ENCODE data around the gene NR4A3. TPM values are rescaled to one million over a fixed set of nuclear protein-coding genes. Genes with fewer than 3 reads are reported as not detected.

The NR4A3 gene
- polyA plus RNA-seq, 1 of the 3 experiments (the other 2 are of a cell fraction), result 1.3 TPM

DNA sequence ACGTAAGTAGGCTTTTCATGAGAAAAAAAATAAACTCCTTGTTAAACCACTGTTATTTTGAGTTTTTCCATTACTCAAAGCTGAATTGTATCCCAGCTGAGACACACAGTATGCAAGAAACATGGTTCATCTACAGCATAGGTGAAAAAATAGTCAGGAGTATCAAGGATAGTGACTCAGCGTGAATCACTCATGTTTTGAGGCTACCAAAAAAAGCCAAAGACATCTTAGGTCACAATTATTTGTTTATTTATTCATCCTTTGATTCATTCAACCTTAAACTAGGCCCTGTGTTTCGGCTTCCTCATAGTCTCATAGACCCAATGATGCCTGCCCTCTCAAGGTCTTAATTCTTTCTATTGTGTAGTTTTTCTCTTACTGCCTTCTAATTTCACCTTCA lies 51.8 kb downstream of the NR4A3 start:
- H3K9me3 ChIP-seq, result no peaks in the 10 kb centered on the region
- no peak overlapping the region for H2AFZ ChIP-seq (ENCODE audit: low read depth)
- no peak overlapping the region for H3K4me3 ChIP-seq (ENCODE audit: low read depth in 2 of 2, low read length in 1 of 2)
- 77% methylated on average over 3 of the region's 3 CpGs for WGBS (ENCODE audit: low lambda C conversion rate)
- TF ChIP-seq RAD21 (IDR thresholded peaks at IDR 0.05; ENCODE audit: low read length) (no peak), FOSL2 (IDR thresholded peaks at IDR 0.05; ENCODE audit: borderline replicate concordance, low read depth) (peak; percentile 53; the same call in 1 of the 2 replicates)
- H3K79me2 ChIP-seq (ENCODE audit: insufficient read depth), result no peaks in the 10 kb centered on the region
- no peaks in the 10 kb centered on the region for H3K36me3 ChIP-seq (replicated peaks in 1 of 2; ENCODE audit: control insufficient read depth in 1 of 2, insufficient read depth in 2 of 2, low read length in 1 of 2)
- H3F3A ChIP-seq (replicated peaks; ENCODE audit: insufficient read depth), result peaks cover 25% of the 10 kb centered on the region
- POLR2A ChIA-PET, result no interaction called here
- no peaks in the 10 kb centered on the region for H3K9me2 ChIP-seq
- peak overlapping the region in 1 of 2 experiments; percentile 30; a peak in 1 of 4 replicates for H3K27ac ChIP-seq (ENCODE audit: low read depth in 2 of 2, low read length in 1 of 2)
- H4K20me1 ChIP-seq (ENCODE audit: insufficient read depth), result no peaks in the 10 kb centered on the region
- no peaks in the 10 kb centered on the region for H3K27me3 ChIP-seq (ENCODE audit: insufficient read depth)
- CTCF ChIA-PET, result no interaction called here
- H3K4me2 ChIP-seq, result no peak overlapping the region
- H3K4me1 ChIP-seq (ENCODE audit: control insufficient read depth in 1 of 2, insufficient read depth in 2 of 2, low read depth in 1 of 2, low read length in 1 of 2), result peaks cover 0 to 9% of the 10 kb centered on the region in 2 experiments; a peak in 1 of 4 replicates
- DNase-seq, result no peak
- H3K9ac ChIP-seq, result no peak overlapping the region

DNA sequence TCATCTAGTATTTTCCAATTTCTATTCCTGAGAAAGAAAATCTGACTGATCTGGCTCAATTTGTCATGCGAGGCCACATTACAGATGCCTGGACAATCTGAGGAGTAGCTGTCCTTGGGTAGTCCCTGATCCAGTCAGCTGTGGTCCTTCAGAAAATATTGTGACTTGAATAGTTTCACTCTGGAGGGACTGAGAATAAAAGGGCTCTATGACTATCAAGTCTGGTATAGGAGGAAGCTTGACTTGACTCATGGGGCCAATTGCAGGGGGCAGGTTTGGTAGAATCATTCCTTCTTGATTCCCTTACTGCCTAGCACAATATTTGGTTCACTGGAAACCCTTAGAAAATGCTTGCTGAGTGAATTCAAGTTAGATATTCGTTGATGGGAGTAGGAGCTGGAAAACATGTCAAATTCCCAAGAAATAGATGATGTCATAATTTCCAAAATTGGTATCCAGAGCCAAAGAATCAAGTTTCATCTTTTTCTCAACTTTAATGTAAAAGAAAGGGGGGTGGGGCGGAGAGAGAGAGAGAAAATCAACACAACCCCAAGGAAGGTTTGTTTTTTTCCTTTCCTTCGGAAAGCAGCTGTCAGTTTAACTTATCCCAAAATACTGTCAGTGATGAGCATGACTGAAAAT lies 52.4 kb downstream of the NR4A3 start:
- DNase-seq, result no peak
- CTCF ChIA-PET, result no interaction called here

More for the DNA sequence above, 52.4 kb downstream of the NR4A3 start:
- Histone ChIP-seq H3F3A (replicated peaks; ENCODE audit: insufficient read depth) (peaks cover 24% of the 10 kb centered on the region), H4K20me1 (ENCODE audit: insufficient read depth) (no peaks in the 10 kb centered on the region), H3K27ac (ENCODE audit: low read depth in 2 of 2, low read length in 1 of 2) (no peak overlapping the region), H3K4me3 (ENCODE audit: low read depth in 2 of 2, low read length in 1 of 2) (no peak overlapping the region), H3K27me3 (ENCODE audit: insufficient read depth) (no peaks in the 10 kb centered on the region), H2AFZ (ENCODE audit: low read depth) (no peak overlapping the region), H3K79me2 (ENCODE audit: insufficient read depth) (no peaks in the 10 kb centered on the region), H3K9me3 (no peaks in the 10 kb centered on the region), H3K9ac (no peak overlapping the region), H3K4me1 (ENCODE audit: control insufficient read depth in 1 of 2, insufficient read depth in 2 of 2, low read depth in 1 of 2, low read length in 1 of 2) (peaks cover 0 to 6% of the 10 kb centered on the region in 2 experiments; a peak in 1 of 4 replicates), H3K36me3 (replicated peaks in 1 of 2; ENCODE audit: control insufficient read depth in 1 of 2, insufficient read depth in 2 of 2, low read length in 1 of 2) (no peaks in the 10 kb centered on the region), H3K9me2 (no peaks in the 10 kb centered on the region), H3K4me2 (no peak overlapping the region)
- 69% methylated on average over 4 of the region's 4 CpGs for WGBS (ENCODE audit: low lambda C conversion rate)
- POLR2A ChIA-PET, result no interaction called here
- TF ChIP-seq, protein P1, sequence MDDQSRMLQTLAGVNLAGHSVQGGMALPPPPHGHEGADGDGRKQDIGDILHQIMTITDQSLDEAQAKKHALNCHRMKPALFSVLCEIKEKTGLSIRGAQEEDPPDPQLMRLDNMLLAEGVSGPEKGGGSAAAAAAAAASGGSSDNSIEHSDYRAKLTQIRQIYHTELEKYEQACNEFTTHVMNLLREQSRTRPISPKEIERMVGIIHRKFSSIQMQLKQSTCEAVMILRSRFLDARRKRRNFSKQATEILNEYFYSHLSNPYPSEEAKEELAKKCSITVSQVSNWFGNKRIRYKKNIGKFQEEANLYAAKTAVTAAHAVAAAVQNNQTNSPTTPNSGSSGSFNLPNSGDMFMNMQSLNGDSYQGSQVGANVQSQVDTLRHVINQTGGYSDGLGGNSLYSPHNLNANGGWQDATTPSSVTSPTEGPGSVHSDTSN (IDR thresholded peaks at IDR 0.05), result no peak
- TF ChIP-seq GABPA (IDR thresholded peaks at IDR 0.05; ENCODE audit: low read depth) (no peak), FOSL2 (IDR thresholded peaks at IDR 0.05; ENCODE audit: borderline replicate concordance, low read depth) (no peak), MXI1 (IDR thresholded peaks at IDR 0.05; ENCODE audit: low read depth, low read length) (no peak), TCF12 (IDR thresholded peaks at IDR 0.05) (no peak), YY1 (IDR thresholded peaks at IDR 0.05; ENCODE audit: low read depth) (no peak), SIN3A (IDR thresholded peaks at IDR 0.05; ENCODE audit: borderline replicate concordance, low read depth, low read length) (no peak), GATA2 (CRISPR knock-in tag; IDR thresholded peaks at IDR 0.05) (no peak), EP300 (IDR thresholded peaks at IDR 0.05; ENCODE audit: borderline replicate concordance in 1 of 2, low read depth in 1 of 2, low read length in 1 of 2) (no peak), RXRA (IDR thresholded peaks at IDR 0.05; ENCODE audit: borderline replicate concordance, low read depth) (no peak), RAD21 (IDR thresholded peaks at IDR 0.05; ENCODE audit: low read length) (no peak), SMC3 (IDR thresholded peaks at IDR 0.05; ENCODE audit: low read depth, low read length) (no peak), RCOR1 (IDR thresholded peaks at IDR 0.05; ENCODE audit: low read length) (no peak), JUND (IDR thresholded peaks at IDR 0.05) (no peak)
- TF ChIP-seq, protein P2, sequence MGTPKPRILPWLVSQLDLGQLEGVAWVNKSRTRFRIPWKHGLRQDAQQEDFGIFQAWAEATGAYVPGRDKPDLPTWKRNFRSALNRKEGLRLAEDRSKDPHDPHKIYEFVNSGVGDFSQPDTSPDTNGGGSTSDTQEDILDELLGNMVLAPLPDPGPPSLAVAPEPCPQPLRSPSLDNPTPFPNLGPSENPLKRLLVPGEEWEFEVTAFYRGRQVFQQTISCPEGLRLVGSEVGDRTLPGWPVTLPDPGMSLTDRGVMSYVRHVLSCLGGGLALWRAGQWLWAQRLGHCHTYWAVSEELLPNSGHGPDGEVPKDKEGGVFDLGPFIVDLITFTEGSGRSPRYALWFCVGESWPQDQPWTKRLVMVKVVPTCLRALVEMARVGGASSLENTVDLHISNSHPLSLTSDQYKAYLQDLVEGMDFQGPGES (IDR thresholded peaks at IDR 0.05; ENCODE audit: low read depth, low read length), result no peak
- TF ChIP-seq, protein P3, sequence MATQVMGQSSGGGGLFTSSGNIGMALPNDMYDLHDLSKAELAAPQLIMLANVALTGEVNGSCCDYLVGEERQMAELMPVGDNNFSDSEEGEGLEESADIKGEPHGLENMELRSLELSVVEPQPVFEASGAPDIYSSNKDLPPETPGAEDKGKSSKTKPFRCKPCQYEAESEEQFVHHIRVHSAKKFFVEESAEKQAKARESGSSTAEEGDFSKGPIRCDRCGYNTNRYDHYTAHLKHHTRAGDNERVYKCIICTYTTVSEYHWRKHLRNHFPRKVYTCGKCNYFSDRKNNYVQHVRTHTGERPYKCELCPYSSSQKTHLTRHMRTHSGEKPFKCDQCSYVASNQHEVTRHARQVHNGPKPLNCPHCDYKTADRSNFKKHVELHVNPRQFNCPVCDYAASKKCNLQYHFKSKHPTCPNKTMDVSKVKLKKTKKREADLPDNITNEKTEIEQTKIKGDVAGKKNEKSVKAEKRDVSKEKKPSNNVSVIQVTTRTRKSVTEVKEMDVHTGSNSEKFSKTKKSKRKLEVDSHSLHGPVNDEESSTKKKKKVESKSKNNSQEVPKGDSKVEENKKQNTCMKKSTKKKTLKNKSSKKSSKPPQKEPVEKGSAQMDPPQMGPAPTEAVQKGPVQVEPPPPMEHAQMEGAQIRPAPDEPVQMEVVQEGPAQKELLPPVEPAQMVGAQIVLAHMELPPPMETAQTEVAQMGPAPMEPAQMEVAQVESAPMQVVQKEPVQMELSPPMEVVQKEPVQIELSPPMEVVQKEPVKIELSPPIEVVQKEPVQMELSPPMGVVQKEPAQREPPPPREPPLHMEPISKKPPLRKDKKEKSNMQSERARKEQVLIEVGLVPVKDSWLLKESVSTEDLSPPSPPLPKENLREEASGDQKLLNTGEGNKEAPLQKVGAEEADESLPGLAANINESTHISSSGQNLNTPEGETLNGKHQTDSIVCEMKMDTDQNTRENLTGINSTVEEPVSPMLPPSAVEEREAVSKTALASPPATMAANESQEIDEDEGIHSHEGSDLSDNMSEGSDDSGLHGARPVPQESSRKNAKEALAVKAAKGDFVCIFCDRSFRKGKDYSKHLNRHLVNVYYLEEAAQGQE (IDR thresholded peaks at IDR 0.05; ENCODE audit: low read depth, low read length), result no peak
- TF ChIP-seq, protein P4, sequence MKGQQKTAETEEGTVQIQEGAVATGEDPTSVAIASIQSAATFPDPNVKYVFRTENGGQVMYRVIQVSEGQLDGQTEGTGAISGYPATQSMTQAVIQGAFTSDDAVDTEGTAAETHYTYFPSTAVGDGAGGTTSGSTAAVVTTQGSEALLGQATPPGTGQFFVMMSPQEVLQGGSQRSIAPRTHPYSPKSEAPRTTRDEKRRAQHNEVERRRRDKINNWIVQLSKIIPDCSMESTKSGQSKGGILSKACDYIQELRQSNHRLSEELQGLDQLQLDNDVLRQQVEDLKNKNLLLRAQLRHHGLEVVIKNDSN (IDR thresholded peaks at IDR 0.05; ENCODE audit: borderline replicate concordance, low read depth), result no peak
- TF ChIP-seq, protein P5, sequence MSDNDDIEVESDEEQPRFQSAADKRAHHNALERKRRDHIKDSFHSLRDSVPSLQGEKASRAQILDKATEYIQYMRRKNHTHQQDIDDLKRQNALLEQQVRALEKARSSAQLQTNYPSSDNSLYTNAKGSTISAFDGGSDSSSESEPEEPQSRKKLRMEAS (IDR thresholded peaks at IDR 0.05; ENCODE audit: low read depth), result no peak
